Thyroid gland (tissue), 4 donors: ENCODE data around the gene CAMTA1. TPM values are rescaled to one million over a fixed set of nuclear protein-coding genes. Genes with fewer than 3 reads are reported as not detected.
A peak's percentile ranks its signal among the peaks of the same experiment; 100 is the strongest.

Experiments used
- DNase-seq, 2 donors: peaks; one replicate each; pipeline ENCODE4 v3.0.0-alpha.2; 2019
- H3K27ac ChIP-seq, 3 donors: fragments of 200-600 bp; sonication (generic); 1 replicate in 2 of 3; 2 replicates in 1 of 3; pipeline ENCODE4 v1.5.1; 2016 to 2019; ENCODE audit warnings: mild to moderate bottlenecking in 1 of 3, moderate library complexity in 1 of 3
- H3K27me3 ChIP-seq: fragments of 200-600 bp; sonication (generic); one replicate; pipeline ENCODE4 v1.5.1; 2019
- H3K36me3 ChIP-seq, 2 donors: fragments of 200-600 bp; sonication (generic); one replicate each; pipeline ENCODE4 v1.5.1; 2016 to 2019
- H3K4me1 ChIP-seq, 2 donors: fragments of 200-600 bp; sonication (generic); one replicate each; pipeline ENCODE4 v1.5.1; 2017 to 2019
- H3K4me3 ChIP-seq, 3 donors: fragments of 200-600 bp; sonication (generic); replicated peaks in 1 of 3; 1 replicate in 2 of 3; 2 replicates in 1 of 3; pipeline ENCODE4 v1.5.1; 2016; ENCODE audit warnings: mild to moderate bottlenecking in 1 of 3
- H3K9me3 ChIP-seq: fragments of 200-600 bp; sonication (generic); one replicate; pipeline ENCODE4 v1.5.1; 2017
- CTCF ChIP-seq, 6 experiments: fragments of 200-600 bp in 3 of 6; fragments of 450-650 bp in 3 of 6; sonication (generic) in 3 of 6; IDR thresholded peaks; one replicate each; pipeline ENCODE4 v1.5.1; 2016 to 2019; ENCODE audit warnings: antibody characterized with exemption in 6 of 6, mild to moderate bottlenecking in 2 of 6, inconsistent platforms in 1 of 6, moderate library complexity in 1 of 6
- POLR2A ChIP-seq, 2 donors: fragments of 450-650 bp; IDR thresholded peaks; one replicate each; pipeline ENCODE4 v1.6.1; 2017; ENCODE audit warnings: antibody characterized with exemption in 2 of 2, mild to moderate bottlenecking in 2 of 2, moderate library complexity in 1 of 2
- whole genome bisulfite sequencing, 2 donors: methylation state at CpG; one replicate each; pipeline ENCODE4 v1.1.5; 2017; 5-methylcytosine and 5-hydroxymethylcytosine counted together
- intact Hi-C: fragments of 100-400 bp; cut with DNase I; formaldehyde crosslinking; loops from one replicate; pipeline ENCODE4 v1.15.1; 2023
- total RNA-seq, 4 donors: library from RNA; depleted of rRNA; stranded (reverse); fragments of >200 nt; gene quantifications; one replicate each; pipeline ENCODE4 v1.2.3, GENCODE V29; 2016

The CAMTA1 gene
- total RNA-seq, 4 donors from 2014 or later = 63.9 to 124 (median 101) TPM

DNA sequence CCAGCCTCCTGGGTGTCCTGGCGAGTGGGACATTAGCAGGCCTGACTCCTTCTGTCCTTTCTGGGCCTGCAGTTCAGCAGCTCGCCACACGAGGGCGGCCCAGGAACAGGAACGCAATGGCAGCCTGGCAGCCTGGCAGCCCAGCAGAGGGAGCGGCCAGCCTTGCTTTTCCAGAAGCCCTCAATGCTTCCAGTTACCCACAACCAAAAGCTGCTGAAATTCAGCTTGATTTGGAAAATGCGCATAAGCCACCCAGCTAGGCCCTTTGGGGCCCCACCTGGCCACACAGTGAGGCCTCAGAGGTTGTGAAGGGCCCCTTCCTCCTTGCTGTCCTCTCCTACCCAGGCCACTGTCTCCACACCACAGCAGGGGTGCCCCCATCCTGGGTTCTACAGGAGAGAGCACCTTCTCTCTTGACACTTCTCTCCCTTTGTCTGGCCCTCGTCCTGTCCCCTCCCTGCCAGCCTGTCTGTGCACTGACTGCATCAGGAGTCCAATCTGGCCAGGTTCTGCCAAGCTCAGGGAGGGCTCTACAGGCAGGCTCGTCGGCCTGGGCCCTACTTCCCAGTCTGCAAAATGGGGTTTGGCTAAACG is 882.5 kb downstream of the CAMTA1 start:
- no peak overlapping the region for H3K27ac ChIP-seq
- H3K9me3 ChIP-seq = no peaks in the 10 kb centered on the region
- DNase-seq = peak; percentile 90 to 92
- H3K27me3 ChIP-seq = no peaks in the 10 kb centered on the region
- H3K4me3 ChIP-seq = no peak overlapping the region
- H3K4me1 ChIP-seq = peaks cover 0 to 10% of the 10 kb centered on the region in 2 donors
- no peaks in the 10 kb centered on the region for H3K36me3 ChIP-seq
- TF ChIP-seq POLR2A (IDR thresholded peaks at IDR 0.05) = no peak
- TF ChIP-seq CTCF (IDR thresholded peaks at IDR 0.05) = peak; percentile 99 to 100 (median 100)
- 21 to 40% methylated on average over 5 to 10 of the region's 11 CpGs for WGBS, 2 donors
- intact Hi-C loops = loop anchor here (2.0 to 10.0 kb wide), 2 partner anchors 85 to 237 kb away; no protein-coding TSS in a partner anchor

DNA sequence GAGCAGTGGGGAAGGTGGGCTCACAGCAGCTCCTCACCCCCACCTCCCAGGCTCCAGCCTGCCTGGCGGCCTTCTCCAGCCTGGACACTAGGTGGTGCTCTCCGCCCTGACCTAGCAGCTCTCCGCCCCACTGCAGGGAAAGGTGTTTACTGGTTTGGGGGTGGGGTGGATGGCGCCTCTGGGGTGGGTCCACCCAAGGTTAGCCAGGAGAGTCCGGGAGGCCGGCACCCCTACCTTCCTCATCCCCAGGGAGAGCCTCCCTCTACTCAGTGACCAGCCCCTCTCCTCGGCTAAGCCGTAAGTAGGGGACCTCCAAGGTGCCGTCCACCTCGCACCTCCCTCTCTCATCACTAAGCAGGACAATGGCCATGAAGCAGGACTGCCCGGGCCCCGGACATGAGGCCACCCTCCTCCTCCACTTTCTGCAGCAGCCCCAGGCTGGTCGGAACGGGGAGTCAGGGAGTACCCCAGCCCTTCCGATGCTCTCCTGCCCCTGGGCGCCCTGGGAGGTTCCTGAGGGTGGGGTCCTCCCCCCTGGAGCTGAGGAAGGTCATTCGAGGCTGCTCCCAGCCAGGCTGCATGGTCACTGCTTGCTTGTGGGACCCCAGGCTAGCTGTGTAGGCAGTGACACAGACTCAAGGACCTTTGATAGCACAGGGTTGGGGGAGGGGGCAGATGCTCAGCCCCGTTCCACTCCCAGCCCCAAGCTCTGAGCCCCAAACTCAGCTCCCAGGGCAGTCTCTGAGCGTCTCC is 884.5 kb downstream of the CAMTA1 start:
- Histone ChIP-seq H3K36me3 (no peaks in the 10 kb centered on the region), H3K4me1 (peaks cover 0 to 10% of the 10 kb centered on the region in 2 donors), H3K4me3 (no peak overlapping the region), H3K9me3 (no peaks in the 10 kb centered on the region), H3K27ac (no peak overlapping the region), H3K27me3 (no peaks in the 10 kb centered on the region)
- 7 to 8% methylated on average over 9 to 12 of the region's 19 CpGs for WGBS, 2 donors
- TF ChIP-seq CTCF (IDR thresholded peaks at IDR 0.05) (peak; percentile 21 to 87 (median 53)), POLR2A (IDR thresholded peaks at IDR 0.05) (no peak)
- intact Hi-C loops = loop anchor here (10.0 kb wide), 1 partner anchor 235 kb away; no protein-coding TSS in a partner anchor
- peak; percentile 40 to 43 for DNase-seq

GRCh38 chr1:7670334-7671145 is 885.3 kb downstream of the CAMTA1 start:
- intact Hi-C loops = no loop called here
- no peaks in the 10 kb centered on the region for H3K27me3 ChIP-seq
- no peaks in the 10 kb centered on the region for H3K9me3 ChIP-seq
- H3K27ac ChIP-seq = no peak overlapping the region
- no peaks in the 10 kb centered on the region for H3K36me3 ChIP-seq
- TF ChIP-seq CTCF (IDR thresholded peaks at IDR 0.05) (no peak), POLR2A (IDR thresholded peaks at IDR 0.05) (no peak)
- WGBS, 2 donors = 54 to 69% methylated on average over 12 of the region's 15 CpGs
- DNase-seq = no peak
- H3K4me1 ChIP-seq = peaks cover 0 to 10% of the 10 kb centered on the region in 2 donors
- no peak overlapping the region for H3K4me3 ChIP-seq

DNA sequence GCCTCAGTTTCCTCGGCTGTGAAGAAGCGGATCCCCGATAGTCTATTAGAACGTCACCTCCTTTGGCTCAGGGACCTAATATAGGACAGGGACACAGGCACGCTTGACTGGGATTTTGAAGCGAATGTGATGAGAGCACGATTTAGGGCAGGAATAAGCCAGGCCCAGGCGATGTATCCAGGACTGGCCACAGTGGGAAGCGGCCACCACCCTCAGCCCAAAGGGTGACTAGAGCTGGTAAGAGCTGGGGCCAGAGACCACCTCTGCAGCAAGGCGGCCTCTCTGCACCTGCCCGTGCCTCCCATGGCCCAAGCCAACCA is 885.9 kb downstream of the CAMTA1 start:
- no peak for DNase-seq
- intact Hi-C loops = no loop called here
- Histone ChIP-seq H3K36me3 (no peaks in the 10 kb centered on the region), H3K4me1 (peaks cover 0 to 10% of the 10 kb centered on the region in 2 donors), H3K4me3 (no peak overlapping the region), H3K9me3 (no peaks in the 10 kb centered on the region), H3K27ac (no peak overlapping the region), H3K27me3 (no peaks in the 10 kb centered on the region)
- WGBS, 2 donors = 92 to 95% methylated on average over 10 to 11 of the region's 11 CpGs
- TF ChIP-seq CTCF (IDR thresholded peaks at IDR 0.05) (no peak), POLR2A (IDR thresholded peaks at IDR 0.05) (no peak)
